Liver (tissue), 3 donors: ENCODE results near the gene THY1.

ENCODE experiments used
- JUND ChIP-seq, 2 donors: IDR thresholded peaks; 2 replicates each; pipeline ENCODE4 v1.6.1; 2016; ENCODE audit warnings: antibody characterized with exemption in 2 of 2
- RAD21 ChIP-seq, 2 donors: IDR thresholded peaks; 2 replicates each; pipeline ENCODE4 v1.6.1; 2016; ENCODE audit warnings: antibody characterized with exemption in 2 of 2, mild to moderate bottlenecking in 2 of 2
- SP1 ChIP-seq: IDR thresholded peaks from 2 replicates; pipeline ENCODE4 v1.6.1; 2018; ENCODE audit warnings: antibody characterized with exemption, mild to moderate bottlenecking
- TAF1 ChIP-seq: conservative IDR thresholded peaks from 2 replicates; pipeline ENCODE4 v1.6.1; 2016; ENCODE audit warnings: antibody characterized with exemption, mild to moderate bottlenecking
- YY1 ChIP-seq: IDR thresholded peaks from 2 replicates; pipeline ENCODE4 v1.6.1; 2016; ENCODE audit warnings: antibody characterized with exemption, mild to moderate bottlenecking
- TF ChIP-seq, protein P1 (sequence below): fragments of 150-350 bp; IDR thresholded peaks from 2 replicates; pipeline ENCODE4 v1.5.1; 2017; ENCODE audit warnings: improper control_type of control experiment, low read depth, low read length; ENCODE audit not compliant: missing input control
- TF ChIP-seq, protein P2 (sequence below): IDR thresholded peaks from 2 replicates; pipeline ENCODE4 v1.6.1; 2016; ENCODE audit warnings: antibody characterized with exemption, mild to moderate bottlenecking
- TF ChIP-seq, protein P3 (sequence below): IDR thresholded peaks from 2 replicates; pipeline ENCODE4 v1.6.1; 2016; ENCODE audit warnings: antibody characterized with exemption
- TF ChIP-seq, protein P4 (sequence below): IDR thresholded peaks from 2 replicates; pipeline ENCODE4 v1.6.1; 2016; ENCODE audit warnings: antibody characterized with exemption
- TF ChIP-seq, protein P5 (sequence below): IDR thresholded peaks from 2 replicates; pipeline ENCODE4 v1.6.1; 2016; ENCODE audit warnings: antibody characterized with exemption
- donor health status: healthy.
- donor health status: healthy.

DNA sequence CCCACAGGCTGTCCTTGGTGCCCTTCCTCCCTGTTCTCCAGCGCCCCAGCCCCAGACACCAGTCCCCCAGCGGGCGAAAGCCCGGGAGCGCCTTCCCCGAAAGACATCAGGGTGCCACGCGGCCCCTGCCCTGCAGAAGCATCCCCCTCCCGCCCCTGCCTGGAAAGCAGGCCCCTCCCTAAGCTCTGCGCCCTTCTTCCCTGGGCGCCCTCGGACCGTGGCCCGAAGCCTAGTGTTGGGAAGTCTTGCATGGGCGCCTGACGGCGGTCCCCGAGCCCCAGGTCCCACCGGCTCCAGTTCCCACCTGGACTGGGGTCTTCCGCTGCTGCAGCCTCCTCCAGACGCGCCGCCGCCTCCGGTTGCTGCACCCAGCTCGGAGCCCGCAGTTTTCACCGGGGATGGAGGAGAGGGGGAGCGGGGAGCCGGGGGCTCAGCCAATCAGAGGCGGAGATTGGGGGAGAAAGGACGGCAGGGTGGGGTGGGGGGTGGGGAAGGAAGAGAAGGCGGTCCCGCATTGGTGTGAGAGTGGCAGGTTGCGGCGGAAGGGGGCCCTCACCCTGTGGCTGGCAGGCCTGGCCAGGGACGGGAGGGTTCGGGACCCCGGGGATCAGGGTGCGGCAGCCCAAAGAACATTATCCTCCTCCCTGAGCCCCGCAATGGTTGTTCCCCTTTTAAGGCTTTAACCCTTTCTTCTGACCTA, at the start of gene THY1:
- TF ChIP-seq, protein P1, sequence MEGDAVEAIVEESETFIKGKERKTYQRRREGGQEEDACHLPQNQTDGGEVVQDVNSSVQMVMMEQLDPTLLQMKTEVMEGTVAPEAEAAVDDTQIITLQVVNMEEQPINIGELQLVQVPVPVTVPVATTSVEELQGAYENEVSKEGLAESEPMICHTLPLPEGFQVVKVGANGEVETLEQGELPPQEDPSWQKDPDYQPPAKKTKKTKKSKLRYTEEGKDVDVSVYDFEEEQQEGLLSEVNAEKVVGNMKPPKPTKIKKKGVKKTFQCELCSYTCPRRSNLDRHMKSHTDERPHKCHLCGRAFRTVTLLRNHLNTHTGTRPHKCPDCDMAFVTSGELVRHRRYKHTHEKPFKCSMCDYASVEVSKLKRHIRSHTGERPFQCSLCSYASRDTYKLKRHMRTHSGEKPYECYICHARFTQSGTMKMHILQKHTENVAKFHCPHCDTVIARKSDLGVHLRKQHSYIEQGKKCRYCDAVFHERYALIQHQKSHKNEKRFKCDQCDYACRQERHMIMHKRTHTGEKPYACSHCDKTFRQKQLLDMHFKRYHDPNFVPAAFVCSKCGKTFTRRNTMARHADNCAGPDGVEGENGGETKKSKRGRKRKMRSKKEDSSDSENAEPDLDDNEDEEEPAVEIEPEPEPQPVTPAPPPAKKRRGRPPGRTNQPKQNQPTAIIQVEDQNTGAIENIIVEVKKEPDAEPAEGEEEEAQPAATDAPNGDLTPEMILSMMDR, result no peak
- TF ChIP-seq, protein P2, sequence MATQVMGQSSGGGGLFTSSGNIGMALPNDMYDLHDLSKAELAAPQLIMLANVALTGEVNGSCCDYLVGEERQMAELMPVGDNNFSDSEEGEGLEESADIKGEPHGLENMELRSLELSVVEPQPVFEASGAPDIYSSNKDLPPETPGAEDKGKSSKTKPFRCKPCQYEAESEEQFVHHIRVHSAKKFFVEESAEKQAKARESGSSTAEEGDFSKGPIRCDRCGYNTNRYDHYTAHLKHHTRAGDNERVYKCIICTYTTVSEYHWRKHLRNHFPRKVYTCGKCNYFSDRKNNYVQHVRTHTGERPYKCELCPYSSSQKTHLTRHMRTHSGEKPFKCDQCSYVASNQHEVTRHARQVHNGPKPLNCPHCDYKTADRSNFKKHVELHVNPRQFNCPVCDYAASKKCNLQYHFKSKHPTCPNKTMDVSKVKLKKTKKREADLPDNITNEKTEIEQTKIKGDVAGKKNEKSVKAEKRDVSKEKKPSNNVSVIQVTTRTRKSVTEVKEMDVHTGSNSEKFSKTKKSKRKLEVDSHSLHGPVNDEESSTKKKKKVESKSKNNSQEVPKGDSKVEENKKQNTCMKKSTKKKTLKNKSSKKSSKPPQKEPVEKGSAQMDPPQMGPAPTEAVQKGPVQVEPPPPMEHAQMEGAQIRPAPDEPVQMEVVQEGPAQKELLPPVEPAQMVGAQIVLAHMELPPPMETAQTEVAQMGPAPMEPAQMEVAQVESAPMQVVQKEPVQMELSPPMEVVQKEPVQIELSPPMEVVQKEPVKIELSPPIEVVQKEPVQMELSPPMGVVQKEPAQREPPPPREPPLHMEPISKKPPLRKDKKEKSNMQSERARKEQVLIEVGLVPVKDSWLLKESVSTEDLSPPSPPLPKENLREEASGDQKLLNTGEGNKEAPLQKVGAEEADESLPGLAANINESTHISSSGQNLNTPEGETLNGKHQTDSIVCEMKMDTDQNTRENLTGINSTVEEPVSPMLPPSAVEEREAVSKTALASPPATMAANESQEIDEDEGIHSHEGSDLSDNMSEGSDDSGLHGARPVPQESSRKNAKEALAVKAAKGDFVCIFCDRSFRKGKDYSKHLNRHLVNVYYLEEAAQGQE, result no peak
- TF ChIP-seq, protein P3, sequence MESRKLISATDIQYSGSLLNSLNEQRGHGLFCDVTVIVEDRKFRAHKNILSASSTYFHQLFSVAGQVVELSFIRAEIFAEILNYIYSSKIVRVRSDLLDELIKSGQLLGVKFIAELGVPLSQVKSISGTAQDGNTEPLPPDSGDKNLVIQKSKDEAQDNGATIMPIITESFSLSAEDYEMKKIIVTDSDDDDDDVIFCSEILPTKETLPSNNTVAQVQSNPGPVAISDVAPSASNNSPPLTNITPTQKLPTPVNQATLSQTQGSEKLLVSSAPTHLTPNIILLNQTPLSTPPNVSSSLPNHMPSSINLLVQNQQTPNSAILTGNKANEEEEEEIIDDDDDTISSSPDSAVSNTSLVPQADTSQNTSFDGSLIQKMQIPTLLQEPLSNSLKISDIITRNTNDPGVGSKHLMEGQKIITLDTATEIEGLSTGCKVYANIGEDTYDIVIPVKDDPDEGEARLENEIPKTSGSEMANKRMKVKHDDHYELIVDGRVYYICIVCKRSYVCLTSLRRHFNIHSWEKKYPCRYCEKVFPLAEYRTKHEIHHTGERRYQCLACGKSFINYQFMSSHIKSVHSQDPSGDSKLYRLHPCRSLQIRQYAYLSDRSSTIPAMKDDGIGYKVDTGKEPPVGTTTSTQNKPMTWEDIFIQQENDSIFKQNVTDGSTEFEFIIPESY, result no peak
- TF ChIP-seq, protein P4, sequence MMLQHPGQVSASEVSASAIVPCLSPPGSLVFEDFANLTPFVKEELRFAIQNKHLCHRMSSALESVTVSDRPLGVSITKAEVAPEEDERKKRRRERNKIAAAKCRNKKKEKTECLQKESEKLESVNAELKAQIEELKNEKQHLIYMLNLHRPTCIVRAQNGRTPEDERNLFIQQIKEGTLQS, result no peak
- TF ChIP-seq, protein P5, sequence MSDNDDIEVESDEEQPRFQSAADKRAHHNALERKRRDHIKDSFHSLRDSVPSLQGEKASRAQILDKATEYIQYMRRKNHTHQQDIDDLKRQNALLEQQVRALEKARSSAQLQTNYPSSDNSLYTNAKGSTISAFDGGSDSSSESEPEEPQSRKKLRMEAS, result no peak
- TF ChIP-seq YY1 (no peak), TAF1 (no peak), SP1 (no peak), JUND (IDR thresholded peaks at IDR 0.05) (no peak), RAD21 (IDR thresholded peaks at IDR 0.05) (no peak)
